AG08395 (cell line): ENCODE measurements around the gene ANKFY1.

Experiments
- DNase-seq: peaks from one replicate; pipeline ENCODE4 v3.0.0; 2012; ENCODE audit warnings: mixed read lengths, low spot score

The ANKFY1 gene

GRCh38 chr17:4177806-4178205, 86.0 kb downstream of the ANKFY1 start:
- DNase-seq, result no peak

GRCh38 chr17:4176808-4177472, 86.8 kb downstream of the ANKFY1 start:
- DNase-seq, result no peak

GRCh38 chr17:4175921-4176807, 87.6 kb downstream of the ANKFY1 start:
- DNase-seq, result no peak

DNA sequence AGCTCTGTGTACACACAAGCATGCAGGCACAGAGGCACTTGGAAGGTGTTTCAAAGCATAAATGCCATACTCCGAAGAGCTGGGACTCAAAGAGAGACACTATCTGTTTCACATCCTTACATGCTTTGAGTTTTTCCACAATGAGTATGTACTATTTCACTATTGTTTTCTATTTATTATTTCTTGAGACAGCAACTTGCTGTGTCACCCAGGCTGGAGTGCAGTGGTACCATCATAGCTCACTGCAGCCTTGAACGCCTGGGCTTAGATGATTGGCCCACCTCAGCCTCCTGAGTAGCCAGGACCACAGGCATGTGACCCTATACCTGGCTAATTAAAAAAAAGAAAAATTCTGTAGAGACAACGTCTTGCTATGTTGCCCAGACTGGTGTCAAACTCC, 89.2 kb downstream of the ANKFY1 start:
- no peak for DNase-seq

DNA sequence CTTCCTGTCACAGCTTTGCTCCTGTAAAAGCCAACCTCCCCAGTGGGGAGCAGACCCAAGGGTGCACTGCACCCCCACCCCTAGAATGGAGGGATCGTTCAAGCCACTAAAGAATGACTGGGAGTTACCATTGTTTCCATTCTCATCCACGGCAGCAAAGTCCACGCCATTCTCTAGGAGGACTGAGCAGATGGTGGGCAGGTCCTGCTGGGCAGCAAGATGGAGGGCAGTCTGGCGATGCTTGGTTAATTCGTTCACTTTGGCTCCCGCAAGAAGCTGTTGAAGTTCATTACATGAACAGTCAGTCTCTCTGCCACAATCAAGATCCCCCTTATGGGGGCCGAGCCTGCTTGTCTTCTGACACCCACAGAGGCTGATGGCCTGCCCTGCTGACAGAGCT, 90.0 kb downstream of the ANKFY1 start:
- no peak for DNase-seq

DNA sequence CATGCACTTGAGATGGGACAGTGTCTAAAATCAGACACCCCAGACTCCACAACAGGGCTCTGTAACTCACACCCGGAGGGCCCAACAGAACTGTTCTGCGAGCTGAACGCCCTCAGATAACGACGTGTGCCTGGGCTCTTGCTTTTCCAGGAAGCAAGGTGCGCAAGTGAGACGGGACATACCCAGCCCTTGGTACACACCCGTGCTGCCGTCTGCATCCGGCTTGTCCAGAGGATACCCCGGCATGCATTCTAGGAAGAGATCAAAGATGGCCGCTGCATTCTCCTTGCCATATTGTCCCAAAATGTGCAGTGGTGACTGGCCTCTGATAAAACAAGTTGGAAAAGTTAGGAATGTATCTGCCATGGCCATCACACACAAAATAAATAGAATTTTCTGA, 91.4 kb downstream of the ANKFY1 start:
- no peak for DNase-seq

DNA sequence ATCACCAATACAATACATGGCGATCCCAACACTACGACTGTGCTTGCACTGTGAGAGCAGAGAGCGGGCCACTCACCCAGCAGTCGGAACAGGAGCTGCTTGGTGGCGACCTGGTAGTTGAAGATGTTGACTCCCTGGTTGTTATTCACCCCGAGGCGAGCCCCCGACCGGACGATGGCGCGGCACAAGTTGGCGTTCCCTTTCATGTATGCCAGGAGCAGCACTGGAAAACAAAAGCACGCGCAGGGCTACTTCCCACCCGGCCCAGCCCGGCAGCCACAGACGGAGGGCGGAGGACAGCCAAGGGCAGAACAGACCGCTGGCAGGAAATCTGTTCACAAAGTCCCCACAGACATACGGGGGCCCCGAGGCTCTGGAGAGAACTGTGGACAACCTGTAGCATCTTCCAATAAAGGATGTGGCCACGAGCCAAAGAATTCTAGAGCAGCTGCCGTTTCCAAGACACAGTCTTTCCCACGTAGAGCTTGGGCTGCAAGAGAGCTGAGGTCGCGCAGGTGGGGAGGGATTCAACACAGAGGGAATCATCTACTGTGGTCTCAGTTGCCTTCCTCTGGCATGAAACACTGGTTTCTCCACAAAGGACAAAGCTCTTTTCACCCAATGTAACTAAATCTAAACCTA, 93.0 kb downstream of the ANKFY1 start:
- no peak for DNase-seq

GRCh38 chr17:4167786-4168185, 96.0 kb downstream of the ANKFY1 start:
- no peak for DNase-seq

DNA sequence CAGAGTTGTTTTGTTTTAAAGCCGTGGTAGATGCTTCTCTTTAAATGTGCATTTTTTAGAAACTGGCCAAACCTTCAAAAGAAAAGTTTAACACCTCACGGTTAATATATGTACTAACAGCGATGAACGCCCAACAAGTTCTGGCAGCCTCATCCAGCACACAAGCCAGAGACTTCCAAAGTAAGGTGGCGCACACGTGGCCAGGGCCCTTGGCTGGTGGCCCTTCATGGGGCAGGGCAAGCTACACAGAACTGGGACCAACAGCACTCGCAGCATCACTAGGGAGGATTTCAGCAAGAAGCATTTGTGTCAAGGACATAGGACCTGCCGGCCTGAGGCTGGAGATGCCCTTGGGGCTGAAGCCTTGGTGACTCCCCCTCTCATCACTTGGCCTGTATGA, 97.4 kb downstream of the ANKFY1 start:
- DNase-seq, result no peak

- DNase-seq, result no peak
Observed at GRCh38 chr17:4165301-4166010, 98.3 kb downstream of the ANKFY1 start.

DNA sequence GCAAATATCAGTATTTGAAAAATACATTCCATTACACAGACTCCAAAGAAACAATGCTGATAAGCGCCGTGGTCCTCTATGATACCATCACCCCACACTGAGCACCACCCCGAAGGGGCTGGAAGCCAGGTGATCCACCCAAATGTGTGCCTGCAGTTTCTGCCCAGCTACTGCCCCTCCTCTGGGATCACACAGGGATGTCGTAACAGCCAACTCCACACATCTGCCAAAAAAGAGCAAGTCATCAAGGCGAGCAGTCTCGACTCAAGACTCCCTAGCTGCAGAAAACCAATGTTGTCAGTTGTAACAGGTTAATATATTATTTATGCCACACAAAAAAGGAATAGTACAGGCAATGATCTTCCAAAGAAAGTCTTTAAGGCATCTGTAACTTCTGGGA, 99.8 kb downstream of the ANKFY1 start:
- DNase-seq, result peak; percentile 68

DNA sequence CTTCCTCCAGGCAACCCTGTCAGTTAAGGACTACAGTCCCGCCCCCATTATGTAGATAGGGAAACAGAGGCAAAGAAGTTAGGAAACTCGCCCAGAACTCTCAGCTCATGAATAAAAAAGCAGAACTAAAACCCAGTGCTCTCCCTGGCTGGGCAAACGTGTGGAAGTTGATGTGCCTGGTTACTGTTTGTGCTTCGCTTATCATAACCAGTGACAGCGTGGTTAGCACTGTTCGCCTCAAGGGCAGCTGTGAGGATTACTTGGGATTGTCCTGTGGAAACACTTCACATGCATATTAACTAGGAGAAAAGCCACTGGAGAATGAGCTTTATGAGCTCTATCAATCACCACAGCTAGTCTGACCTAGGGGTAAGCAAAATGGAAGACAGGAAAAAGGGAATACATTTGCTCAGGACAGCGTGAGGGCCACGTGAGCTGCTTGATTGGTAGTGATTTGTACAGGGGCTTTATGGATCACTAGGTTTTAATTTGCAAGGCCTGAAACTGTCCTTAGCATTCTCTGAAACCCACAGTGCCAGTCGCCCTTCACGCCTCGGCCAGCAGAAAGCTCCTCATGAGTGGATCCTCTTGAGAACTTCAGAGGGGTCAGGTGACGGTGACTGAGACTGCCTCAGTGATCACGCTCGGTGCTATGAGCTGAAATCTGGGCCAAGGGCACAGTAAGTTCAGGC, 100.9 kb downstream of the ANKFY1 start:
- DNase-seq, result no peak

- no peak for DNase-seq
Observed at GRCh38 chr17:4162321-4162720, 101.5 kb downstream of the ANKFY1 start.

- no peak for DNase-seq
Observed at GRCh38 chr17:4161967-4162305, 101.8 kb downstream of the ANKFY1 start.

DNA sequence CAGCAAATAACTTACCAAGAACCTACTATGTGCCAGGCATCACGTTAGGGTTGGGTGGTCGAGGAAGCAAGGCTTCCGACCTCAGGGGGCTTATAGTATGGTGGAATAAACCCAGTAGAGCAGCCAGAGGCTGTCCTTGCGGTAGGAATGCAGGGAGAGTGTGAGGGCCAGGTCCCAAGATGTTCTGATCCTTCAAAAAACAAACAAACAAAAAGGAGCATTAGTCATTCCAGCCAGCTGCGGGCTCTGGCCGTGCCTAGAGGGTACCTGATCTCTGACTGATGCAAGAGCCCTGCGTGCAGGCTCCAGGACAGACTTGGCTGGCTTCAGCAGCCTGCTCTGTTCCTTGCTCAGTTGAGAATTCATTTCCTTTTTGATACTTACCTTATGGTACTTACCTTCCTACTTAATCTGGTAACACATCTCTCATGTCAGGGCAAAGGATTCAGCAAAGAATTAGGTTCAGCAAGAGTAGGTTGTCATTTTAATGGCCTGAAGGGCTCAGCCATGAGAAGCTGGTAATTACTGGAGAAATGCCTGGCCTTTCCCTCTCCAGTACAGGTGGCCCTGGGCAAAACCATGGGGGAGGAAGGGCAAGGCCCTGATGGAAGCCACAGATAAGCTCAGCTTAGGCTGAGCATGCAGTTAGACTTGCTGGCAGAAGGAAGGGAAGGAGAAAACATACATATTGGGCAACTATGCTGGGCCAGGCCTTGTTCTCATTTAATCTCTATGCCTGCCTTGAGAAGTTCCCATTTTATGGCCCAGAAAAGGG, 102.4 kb downstream of the ANKFY1 start:
- peak; percentile 75 for DNase-seq

DNA sequence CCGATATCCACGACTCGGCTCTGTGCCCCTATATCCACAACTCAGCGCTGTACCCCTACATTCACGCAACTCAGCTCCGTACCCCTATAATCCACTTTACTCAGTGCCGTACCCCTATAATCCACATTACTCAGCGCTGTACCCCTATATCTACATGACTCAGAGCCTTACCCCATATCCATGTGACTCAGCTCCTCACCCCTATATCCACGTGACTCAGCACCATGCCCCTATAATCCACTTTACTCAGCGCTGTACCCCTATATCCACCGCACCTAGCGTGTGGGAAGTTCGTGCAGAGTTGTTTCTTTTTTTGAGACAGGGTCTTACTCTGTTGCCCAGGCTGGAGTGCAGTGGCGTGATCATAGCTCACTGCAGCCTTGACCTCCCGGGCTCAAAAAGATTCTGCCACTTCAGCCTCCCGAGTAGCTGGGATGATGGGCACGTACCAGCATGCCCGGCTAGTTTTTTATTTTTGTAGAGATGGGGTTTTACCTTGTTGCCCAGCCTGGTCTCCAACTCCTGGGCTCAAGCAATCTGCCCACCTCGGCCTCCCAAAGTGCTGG, 103.4 kb downstream of the ANKFY1 start:
- no peak for DNase-seq

- no peak for DNase-seq
Observed at GRCh38 chr17:4159761-4160160, 104.0 kb downstream of the ANKFY1 start.

- DNase-seq, result no peak
Observed at GRCh38 chr17:4157618-4158333, 106.0 kb downstream of the ANKFY1 start.

- DNase-seq, result no peak
Observed at GRCh38 chr17:4156750-4157381, 106.9 kb downstream of the ANKFY1 start.
